ENCODE data around the gene RHEB. TPM values are rescaled to one million over a fixed set of nuclear protein-coding genes. Genes with fewer than 3 reads are reported as not detected.

Gene RHEB
- total RNA-seq, 1 donor from 2014 or later: 84.9 TPM

DNA sequence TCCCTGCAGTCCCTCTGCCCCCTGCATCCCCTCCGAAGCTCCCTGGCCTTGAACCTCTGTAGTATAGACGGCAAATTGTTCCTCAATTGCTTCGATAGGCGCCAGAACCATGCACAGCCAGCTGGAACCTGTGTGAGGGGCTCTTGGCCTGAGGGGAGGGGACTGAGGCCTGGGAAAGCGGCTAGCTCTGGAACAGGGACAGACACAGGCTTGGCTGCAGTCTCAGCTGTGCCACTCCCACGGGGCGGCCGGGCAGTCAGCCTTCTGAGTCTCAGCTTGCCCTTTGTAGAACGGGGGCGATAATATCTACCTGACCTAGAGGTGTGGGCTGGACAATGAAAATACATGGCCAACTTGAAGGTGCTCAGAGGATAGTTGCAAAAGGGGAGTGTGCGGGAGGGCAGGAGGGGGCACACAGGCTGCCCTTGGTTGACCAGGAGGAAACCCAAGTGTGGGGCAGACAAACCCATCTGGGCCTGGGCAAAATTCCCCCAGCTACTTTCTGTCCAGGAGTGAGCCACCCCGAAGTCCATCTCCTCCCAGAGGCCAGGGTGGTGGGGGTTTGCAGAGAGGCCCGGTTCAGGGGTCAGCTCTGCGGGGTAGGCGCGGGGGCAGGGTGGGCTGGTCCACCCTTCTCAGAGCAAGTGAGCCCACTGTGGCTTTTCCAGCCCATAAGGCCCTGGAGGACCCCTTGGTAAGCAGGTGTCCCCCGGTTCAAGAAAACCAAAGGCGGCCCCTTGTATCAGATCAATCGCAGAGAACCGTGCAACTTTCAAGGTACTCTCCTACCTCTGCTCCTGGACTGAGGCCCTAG is 84.4 kb downstream of the RHEB start:
- no peak for DNase-seq (ENCODE audit: extremely low read depth, low read depth, low spot score)

DNA sequence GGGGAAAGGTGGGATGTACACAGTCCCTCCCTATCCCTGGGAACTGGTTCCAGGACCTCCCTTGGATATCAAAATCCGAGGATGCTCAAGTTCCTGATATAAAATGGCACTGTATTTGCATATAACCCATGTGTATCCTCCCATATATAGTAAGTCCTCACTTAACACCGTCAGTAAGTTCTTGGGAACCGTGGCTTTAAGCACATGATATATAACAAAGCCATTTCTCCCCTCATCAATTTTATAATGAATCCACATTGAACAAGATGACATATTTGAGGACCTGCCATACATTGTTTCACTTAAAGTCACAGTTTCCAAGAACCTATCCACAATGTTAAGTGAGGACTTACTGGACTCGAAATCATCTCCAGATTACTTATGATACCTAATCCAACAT is 85.1 kb downstream of the RHEB start:
- no peak for DNase-seq (ENCODE audit: extremely low read depth, low read depth, low spot score)

- no peak for DNase-seq (ENCODE audit: extremely low read depth, low read depth, low spot score)
Measured at GRCh38 chr7:151433721-151434400, 85.8 kb downstream of the RHEB start.

DNA sequence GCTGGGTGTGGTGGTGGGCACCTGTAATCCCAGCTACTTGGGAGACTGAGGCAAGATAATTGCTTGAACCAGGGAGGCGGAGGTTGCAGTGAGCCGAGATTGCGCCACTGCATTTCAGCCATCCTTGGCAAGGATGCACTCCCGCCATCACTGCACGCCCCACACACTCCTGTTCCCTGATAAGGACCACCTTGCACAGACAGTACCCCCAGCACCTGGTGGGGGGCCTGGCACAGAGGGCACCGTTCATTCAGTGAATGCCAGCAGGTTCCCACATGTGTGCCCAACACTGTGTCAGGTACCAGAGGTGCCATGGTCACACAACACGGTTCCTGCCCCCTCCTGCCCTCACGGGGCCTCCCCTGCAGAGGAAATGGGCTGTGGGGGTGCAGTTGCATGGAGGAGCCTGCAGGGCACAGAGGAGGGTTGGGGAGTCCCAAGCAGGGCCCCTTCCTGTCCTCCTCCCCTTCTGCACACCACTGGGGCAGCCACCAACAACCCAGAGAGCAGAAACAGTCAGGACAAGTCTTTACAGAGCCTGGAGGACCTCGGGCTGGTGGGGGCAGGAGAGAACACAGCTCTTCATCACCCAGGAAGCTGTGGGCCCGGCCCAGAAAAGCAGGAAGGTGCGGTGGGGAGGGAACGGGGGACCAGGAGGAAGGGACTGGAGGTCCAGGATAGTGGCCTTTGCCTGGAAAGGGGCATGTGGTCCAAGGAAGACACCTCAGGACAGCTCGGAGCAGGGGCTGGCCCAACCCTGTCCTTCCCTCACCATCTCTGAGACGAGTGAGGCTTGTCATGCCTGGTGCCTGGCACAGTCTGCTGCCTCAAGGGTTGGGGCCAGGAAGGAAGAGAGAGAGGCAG is 86.8 kb downstream of the RHEB start:
- DNase-seq (ENCODE audit: extremely low read depth, low read depth, low spot score): no peak

DNA sequence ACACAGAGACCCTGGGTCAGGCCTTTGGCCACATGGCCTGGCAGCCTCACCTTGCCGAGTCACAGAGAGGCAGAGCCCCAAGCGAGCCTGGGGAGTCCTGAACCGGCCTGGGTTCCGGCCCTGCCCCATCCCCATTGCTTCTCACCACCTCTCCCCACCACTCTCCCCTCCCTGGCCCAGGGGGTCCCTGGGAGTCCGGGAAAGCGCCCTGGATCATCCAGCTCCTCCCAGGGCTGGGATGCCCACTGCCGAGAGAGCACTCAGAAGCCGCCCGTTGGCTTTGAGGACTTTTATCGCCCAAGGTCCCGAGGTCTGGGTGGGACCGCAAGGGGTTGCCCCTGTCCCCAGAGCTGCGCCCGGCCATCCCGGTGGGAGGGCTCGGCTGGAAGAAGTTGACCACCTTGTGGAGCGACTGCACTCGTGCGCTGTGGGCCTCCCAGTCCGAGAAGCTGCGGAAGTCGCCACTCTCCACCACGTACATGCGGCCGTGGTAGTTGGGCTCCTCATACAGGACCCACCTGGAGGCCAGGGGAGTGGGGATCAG is 87.9 kb downstream of the RHEB start:
- no peak for DNase-seq (ENCODE audit: extremely low read depth, low read depth, low spot score)

DNA sequence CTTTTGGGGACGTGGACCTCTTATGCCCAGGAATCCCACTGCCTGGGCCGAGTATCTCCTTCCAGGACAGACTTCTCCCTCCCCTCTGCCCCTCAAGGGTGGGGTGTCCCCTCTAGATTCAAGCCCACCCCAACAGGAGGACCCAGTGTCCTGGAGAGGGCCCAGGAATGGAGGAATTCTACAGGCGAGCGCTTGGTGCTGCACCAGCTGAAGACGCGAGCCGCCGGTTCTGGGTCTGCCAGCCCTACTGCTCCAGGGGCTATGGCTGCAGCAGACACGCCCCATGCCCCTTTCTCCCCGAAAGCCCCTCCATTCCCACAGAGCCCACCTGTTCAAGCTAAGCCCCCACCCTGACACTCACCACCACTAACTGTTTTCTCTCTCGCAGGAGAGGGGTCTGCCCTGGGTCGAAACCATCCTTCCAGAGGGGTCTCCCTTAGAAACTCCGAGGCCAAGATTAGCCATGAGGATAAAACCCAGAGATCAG is 88.4 kb downstream of the RHEB start:
- DNase-seq (ENCODE audit: extremely low read depth, low read depth, low spot score): no peak

- no peak for DNase-seq (ENCODE audit: extremely low read depth, low read depth, low spot score)
Measured at GRCh38 chr7:151430391-151431205, 89.1 kb downstream of the RHEB start.

DNA sequence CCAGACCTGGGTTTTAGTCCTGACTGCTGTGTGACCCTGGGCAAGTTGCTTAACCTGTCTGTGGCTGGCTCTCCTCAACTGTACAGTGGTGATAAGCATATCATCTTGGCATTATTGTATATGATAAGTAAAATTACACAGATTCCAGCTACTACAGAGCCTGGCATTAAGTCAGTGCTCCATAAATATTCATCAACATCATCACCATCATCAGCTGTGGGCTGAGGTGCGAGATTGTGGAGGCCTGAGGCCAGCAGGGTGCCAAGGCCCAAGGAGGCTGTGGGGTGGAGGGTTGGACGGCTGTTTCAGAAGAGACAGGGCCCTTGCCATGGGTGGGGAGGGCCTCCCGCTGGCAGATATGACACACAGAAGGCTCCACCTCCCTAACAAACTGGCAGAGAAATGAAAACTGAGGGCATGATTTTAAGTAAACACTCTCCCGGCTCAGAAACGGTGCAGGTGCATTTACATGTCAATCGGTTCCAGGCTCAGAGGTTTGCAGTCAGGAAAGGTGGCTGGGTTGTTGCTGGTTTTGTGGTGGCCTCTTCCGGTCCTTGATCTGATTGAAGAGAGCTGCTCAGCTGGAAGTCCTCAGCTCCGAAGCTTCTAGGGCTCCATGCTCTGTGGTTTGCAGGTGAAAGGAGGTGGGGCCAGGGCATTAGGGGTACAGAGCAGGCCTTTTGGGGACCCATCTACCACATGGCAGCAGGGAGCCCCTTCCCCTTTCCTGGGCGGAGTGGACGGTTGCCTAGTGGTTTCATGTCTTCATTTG is 89.9 kb downstream of the RHEB start:
- no peak for DNase-seq (ENCODE audit: extremely low read depth, low read depth, low spot score)

GRCh38 chr7:151429237-151429559 is 90.5 kb downstream of the RHEB start:
- no peak for DNase-seq (ENCODE audit: extremely low read depth, low read depth, low spot score)

GRCh38 chr7:151428378-151429236 is 91.1 kb downstream of the RHEB start:
- DNase-seq (ENCODE audit: extremely low read depth, low read depth, low spot score): no peak

DNA sequence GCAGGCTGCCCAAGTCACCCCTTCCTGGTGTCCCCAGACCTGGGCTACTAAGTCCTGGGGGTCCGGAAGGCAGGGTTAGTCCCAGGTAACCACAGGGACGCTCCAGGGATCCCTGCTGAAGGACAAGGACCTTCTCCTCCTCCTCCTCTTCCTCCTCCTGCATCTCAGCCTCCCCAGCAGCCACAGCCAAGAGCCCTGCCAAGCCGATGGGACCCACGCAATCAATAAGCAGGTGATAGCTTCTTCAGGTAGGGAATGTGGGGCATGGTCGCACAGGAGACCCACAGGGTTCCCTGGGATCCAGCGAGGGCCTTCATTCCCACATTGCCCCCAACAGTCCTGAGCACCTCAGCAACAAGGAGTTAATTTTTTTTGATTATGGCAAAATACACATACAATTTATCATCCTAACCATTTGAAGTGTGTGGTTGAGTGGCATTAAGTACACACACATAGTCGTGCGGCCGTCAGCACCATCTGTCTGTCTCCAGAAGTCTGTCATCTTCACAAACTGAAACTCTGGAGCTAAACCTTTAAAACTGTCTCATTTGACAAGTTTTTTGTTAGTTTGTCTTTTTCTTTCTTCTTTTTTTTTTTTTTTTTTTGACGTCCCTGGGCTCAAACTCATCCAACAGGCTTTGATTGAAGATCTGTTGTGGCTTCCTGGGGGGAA is 91.9 kb downstream of the RHEB start:
- DNase-seq (ENCODE audit: extremely low read depth, low read depth, low spot score): no peak

DNA sequence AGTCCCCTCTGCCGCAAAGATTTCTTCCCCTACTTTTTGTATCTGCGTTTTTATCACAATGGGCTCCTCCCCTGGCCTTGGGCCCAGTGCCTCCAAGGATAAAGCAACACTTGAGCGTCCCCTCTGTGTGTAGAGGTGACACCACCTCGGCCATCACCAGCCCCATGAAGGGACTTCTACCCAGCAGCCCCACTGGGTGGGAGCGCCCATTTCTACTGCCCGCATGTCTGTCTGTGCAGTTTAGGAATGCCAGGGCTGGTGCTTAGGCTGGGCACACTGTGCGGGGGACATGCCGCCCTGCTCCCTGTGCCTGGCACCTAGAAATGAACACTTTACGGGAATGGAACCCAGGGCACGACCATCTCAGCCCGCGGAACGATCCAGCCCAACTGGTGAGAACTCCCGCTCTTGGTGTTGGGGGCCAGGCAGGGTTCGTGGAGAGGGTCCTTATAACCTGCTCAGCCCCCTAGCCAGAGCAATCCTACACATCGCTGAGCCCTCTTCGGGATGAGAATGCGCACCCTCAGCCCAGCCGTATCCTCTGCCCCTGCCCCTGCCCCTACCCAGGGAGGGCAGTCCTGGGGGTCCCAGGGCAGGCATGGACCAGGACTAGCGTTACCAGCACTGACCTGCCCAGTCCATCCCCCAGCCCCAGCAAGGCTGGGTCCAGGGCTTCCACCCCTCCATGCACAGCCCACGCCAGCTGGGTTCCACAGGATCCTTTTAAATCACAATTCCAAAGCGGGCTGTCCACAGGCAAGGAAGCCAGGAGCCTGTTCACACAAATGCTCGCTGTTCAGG is 92.6 kb downstream of the RHEB start:
- DNase-seq (ENCODE audit: extremely low read depth, low read depth, low spot score): no peak

DNA sequence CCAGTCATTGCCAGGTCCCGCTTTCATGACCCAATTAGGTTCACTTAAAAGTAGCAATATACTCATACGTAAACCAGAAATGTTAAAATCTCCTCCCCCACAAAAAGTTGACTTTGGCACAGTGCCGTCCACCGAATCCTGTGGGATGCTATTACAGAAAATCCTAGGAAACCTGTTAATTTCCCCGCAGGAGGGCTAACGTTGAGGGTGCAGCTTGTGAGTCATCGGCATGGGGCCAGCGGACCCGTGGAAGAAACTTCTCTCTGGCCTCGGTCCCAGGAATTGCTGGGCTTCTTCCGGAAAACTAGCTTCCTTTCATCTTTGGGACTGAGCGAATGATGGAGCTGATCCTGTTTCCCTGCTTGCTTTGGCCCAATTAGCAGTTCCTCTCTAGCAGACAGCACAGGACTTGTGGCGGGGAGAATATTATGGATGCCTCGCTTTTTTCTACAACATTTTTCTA is 93.2 kb downstream of the RHEB start:
- peak; percentile 18 for DNase-seq (ENCODE audit: extremely low read depth, low read depth, low spot score)

DNA sequence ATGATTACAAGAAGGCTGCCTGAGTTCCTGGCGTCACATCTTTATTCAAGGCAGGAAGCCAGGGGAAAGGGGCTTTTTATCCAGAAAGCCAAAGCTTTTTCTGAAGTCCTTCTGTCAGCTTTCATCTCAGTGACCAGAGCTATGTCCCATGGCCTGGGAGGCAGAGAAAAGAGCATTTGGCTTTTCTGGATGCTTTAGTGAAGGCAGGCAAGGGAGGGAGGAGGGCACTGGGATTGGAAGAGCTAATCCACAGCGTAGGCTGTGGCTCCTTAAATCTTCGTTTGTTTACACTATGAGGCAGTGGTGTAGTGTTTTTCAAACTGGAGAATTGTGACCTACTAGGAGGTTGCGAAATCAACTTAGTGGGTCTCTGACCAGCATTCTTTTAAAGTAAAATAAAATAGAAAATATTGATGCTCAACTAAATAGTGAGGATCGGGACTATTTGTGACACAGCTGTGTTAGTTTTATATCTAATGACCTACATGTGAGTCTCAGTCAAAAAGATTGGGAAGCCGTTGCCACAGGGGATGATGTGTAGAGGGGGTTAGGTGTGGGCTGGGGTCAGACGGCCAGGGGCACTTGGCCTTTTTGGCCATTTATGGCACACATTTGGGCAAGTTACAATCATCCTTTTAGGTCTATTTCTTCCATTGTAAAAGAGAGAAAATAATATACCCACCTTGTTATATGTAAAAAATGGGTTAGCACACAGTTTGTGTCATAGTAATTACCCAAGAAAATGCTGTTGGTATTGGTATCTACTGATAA is 93.8 kb downstream of the RHEB start:
- DNase-seq (ENCODE audit: extremely low read depth, low read depth, low spot score): no peak

DNA sequence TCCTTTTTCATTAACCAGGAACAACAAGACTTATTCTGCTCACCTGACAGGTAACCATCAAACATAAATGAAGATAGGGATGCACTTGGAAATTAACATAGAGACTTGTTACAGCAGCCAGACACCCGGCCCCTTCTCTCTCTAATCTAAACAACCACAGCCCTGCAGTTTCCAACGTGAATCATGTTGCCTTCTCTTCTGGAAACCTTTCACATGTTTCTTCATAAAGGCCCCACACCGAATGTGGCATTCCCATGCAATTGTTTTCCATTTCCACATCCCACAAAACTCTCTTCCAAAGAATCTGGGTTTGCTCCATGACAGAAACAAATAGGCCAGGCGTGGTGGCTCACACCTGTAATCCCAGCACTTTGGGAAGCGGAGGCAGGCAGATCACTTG is 94.9 kb downstream of the RHEB start:
- no peak for DNase-seq (ENCODE audit: extremely low read depth, low read depth, low spot score)

GRCh38 chr7:151423936-151424335 is 95.8 kb downstream of the RHEB start:
- no peak for DNase-seq (ENCODE audit: extremely low read depth, low read depth, low spot score)
